GM21723 (cell line): Measurements from ENCODE around the gene FKBP15.
"Not testable (repeated sequence)": the region's sequence is repeated elsewhere in the genome, so short reads cannot be mapped to it uniquely, and the experiment has no call there.

Experiments used
- ATAC-seq: cut with Tn5 transposase; IDR thresholded peaks from one replicate; pipeline ENCODE4 v1.9.1; 2021; ENCODE audit warnings: mild to moderate bottlenecking, moderate library complexity; ENCODE audit not compliant: unreplicated experiment

Gene FKBP15

DNA sequence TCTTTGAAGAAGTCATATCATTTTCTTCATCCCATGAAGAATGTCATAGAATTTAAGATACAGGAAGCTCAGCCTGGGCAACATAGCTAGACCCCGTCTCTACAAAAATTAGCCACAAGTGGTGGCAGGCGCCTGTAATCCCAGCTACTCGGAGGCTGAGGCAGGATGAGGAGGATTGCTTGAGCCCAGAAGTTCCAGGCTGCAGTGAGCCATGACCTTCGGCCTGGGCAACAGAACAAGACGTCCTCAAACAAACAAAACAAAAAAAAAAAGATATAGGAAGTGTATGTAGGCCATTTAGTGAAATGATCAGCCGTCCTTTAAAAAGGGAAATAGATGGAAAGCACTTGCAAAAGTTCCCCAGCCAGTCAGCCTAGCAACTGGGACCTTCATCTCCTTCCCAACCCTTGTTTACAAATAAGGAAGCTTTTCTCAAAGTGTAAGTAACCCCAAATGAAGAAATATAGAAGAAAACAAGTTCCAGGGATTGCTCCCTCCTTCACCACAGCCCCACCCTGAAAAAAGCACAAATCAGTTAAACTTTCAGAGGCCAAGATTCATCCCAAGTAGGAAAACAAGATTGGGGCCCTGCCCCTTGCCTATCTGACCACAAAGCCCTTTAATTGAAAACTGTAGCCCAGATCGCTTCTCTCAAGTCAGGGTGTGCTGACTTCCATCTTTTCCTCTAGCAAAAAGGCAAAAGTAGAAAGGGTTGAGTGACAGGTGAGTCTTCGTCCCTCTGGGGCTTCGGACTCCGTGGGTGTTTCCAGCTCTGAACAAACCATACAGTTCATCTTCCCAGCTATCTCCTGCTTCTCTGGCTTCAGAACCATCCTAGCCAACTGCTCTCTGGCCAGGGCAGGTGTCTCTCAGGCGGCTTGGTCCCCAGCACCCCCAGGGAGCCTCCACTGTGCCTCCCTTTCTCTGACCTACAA lies 69.1 kb downstream of the FKBP15 start:
- no peak for ATAC-seq

GRCh38 chr9:113150670-113151611 lies 70.1 kb downstream of the FKBP15 start, which contains the start of gene SLC31A2:
Gene SLC31A2, plus strand, starts transcription at chr9:113151007. Its CDS starts 68 bp downstream, at chr9:113151075.
- peak; percentile 97 for ATAC-seq

- not testable (repeated sequence) for ATAC-seq
Measured at GRCh38 chr9:113149561-113149960, 71.5 kb downstream of the FKBP15 start.

DNA sequence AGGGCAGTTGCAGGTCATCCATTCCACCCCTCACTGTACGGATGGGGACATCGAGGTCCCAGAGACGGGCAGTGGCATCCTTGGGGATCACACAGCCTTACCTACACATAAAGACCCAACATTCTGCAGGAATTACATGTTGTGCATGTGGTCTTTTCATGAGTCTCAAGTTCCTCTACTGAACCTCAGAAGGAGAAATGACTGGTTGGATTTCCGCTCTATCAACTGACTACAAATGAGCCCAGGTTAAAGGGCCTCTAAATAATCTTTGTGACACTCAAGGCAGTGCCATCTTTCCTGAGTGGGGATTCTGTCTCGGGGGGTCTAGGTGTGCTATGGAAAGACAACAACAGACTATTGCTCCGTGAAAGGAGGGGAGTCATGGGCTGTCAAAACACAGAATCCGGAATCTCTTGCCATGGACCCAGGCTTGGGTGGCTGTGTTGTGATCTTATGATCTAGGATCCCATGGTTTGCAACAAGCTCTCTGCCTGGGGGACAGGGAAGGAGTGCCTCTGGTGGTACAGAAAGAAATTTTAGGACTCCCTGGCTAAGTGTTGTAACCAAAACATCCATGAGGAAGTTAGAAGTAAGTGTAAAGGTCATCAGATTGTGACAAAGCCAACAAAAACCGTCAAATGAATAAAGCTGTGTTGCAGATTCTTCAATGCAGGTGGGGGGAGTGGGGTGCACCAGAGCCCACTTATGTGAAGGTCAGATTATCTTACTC lies 72.1 kb downstream of the FKBP15 start:
- ATAC-seq: no peak

DNA sequence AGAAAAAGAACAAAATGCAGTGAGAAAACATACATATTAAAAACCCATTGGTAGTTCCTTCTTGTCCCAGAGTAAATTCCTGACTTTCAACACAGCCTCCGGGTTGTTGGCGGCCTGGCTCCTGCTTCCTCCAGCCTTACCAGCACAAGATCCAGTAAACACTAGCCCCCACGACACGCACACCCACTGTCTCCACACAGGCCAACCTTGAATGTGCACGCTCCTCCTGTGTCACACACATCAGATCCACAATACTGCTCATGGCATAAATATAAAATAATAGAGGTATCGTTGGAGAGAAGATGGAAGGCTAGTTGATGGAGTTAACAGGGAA lies 72.7 kb downstream of the FKBP15 start:
- ATAC-seq: no peak

DNA sequence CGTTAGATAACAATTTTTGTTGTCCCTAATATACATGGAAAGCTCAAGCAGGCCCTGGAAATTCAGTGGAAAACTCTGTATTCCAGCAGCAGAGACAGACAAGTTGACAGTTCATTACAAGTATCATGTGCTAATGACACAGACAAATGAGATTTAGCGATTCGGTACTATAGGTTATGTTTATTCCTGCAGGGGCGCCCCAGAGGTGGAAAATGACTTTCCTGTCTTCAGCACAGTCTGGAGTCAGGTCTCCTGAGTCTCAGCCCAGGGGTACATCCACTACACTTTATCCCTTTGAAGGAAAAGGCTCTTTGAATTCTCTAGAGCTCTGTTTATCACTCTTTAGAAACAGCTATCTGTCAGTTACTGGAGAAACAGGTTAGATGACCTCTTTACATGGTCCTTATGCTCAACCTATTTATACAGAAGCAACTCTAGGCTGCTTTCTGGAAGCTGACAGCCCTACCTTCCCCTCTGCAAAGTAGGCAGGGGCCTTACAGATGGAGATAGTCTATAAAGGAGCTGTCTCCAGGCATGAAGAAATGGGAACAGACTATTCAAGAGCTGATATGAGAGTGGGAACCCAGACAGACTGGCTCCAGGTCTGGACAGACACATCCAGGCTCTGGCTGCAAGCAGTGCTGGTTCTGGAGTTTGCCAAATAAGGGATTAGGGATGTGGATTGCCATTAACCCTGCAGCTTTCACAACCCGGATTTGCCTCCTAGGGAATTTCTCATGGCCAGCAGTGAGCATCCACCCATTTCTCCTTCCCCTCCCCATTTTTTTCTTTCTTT lies 77.4 kb downstream of the FKBP15 start:
- no peak for ATAC-seq

- not testable (repeated sequence) for ATAC-seq
Measured at GRCh38 chr9:113140896-113141295, 80.2 kb downstream of the FKBP15 start.

- no peak for ATAC-seq
Measured at GRCh38 chr9:113139953-113140352, 81.1 kb downstream of the FKBP15 start.

GRCh38 chr9:113139225-113139829 lies 81.8 kb downstream of the FKBP15 start:
- ATAC-seq: no peak

DNA sequence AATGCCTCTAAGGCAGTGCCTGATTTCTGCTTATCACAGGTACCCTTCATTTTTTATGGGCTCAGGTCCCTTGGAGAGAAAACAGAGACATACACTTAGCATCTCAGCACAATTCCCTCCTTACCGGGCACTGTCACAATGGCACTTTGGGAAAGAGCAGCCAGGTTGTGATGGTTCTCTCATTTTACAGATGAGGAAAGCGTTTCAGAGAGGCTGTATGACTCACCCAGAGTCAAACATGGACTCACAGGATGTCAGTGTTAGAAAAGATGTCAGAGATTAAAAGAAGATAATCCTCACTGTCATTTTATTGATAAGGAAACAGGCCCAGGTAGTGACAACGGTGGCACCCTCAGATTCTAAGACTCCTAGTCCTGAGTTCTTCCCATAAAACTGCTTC lies 82.3 kb downstream of the FKBP15 start:
- ATAC-seq: no peak

DNA sequence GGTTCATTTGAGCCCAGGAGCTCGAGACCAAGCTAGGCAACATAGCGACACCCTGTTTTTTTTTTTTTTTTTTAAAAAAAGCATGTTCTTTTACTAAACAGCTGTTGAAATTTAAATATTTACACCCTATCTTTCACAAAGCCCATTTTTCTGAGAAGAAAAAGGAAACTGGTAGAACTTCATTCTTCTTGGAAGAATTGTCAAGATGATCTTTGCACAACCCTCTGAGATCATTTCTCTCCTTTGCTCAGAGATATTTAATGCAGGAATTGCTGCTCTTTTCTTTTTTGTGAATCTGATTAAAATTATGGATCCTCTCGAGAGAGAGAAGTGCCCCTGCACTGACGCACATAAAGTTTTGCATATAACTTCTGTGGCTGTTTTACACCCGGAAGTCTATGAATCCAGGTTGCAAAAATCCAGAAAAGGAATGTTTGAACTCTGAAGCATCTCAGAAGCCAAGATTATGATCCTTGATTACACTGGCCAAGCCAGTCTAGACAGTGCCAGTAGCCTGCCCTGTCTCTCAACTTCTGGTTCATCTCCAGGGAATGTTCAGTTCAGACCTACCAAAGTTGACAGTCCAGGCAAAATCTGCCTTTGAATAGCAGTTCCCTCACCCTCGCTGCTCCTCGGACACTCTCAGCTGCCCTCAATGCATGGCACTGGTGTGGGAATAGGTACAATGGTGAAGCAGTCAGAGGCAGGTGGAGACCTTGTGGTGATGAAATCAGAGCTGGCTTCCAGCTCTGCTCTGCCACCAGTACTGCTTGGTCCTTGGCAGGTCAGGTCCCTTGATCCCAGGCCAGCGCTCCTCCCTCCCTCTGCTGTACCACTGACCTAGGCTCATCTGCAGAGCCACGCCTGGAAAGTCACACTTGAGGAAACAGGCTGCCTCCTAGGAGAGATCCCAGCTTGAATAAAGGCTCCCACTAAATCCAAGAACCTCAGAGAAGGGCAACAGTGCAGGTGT lies 83.6 kb downstream of the FKBP15 start:
- ATAC-seq: no peak

GRCh38 chr9:113131689-113132151 lies 89.4 kb downstream of the FKBP15 start:
- ATAC-seq: no peak

DNA sequence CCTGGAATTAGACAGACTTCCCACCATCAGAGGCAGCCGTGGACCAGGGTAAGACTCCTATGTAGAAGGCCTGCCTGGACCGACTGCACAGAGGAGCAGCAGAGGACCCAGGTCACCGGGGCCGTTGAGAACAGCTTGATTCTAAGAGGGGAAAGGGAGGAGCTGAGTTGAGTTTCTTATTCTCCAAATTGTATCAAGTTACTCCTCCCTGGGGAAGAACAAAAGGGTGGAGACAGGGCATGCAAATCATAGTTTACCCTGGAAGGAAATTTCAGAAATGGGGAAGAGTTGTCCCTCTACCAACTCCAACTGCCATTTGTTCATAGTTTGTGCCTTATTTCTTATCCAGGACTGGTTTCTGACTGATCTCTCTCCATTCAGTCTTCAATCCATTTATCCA lies 91.2 kb downstream of the FKBP15 start:
- ATAC-seq: no peak

DNA sequence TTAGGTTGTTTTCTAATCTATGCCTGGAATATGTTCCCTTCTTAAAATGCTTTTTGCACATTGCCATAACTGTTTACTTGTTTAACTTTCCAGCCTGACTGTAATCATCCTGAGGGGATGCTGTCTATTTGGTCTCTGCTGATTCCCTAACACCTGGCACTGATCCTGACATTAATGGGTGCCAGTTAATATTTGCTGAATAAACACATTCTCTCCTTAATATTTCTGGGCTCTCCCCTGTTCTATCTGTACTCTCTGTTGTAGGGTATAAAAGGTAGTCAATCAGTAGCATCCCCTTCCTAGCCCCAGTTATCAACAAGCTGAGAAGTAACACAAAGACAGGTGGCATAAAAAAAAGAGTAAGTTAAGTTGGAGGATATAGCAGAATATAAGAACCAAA lies 91.6 kb downstream of the FKBP15 start:
- no peak for ATAC-seq

- no peak for ATAC-seq
Measured at GRCh38 chr9:113125386-113126035, 95.6 kb downstream of the FKBP15 start.

DNA sequence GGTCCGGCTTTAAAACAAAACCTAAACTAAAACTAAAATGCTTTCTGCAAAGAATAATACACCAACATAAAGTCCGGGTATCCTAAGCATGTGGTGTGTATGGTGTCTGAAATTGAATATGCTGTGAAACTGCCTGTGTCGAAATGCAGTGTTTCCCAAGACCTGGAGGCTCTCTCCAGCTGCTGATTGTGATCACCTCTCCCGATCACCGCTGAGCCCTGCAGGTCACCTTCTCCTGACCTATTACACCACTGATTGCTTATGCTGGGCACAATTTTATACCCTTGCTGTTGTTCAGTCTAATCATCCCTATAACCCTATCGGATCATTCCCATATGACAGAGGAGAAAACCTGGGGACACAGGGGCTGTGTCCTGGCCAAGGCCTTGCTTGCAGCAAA lies 102.2 kb downstream of the FKBP15 start:
- not testable (repeated sequence) for ATAC-seq
